ENCODE results near the gene RPL36.
"Not testable (repeated sequence)": the region's sequence is repeated elsewhere in the genome, so short reads cannot be mapped to it uniquely, and the experiment has no call there.

RPL36 gene

DNA sequence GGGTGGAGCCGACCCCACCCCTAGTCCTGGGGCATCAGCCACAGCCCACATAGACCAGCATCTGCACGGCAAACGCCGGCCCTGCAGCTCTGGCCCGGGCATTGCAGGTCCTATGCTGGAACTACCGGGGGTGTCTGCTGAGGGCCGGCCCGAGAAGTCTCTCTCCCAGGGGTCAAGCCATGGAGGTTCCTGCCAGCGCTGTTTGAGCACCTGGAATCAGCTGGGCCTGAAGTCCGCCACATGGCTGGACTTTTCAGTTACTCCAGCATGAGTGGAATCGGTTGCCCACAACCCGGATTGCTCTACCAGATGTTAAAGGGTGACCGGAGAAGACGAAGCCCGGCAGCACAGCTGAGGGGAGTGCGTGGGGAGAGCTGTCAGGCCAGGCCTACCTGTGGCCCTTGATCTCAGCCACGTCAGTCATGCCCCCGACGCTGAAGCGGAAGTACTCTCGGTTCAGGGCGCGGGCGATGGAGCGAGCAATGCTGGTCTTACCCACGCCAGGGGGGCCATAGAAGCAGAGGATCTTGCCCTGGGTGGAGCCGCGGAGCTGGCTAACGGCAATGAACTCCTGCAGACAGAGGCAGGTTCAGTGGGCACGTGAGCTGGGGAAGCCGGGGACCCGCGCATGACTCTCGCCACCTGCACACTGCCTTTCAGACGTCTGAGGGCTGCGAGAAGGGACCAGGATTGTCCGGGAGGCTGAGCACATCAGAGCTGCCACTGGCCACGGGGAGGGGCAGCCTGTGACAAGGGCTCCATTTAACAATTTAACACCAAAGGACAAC lies 8.7 kb downstream of the RPL36 start:
- H3K4me3 Mint-ChIP-seq: no peak overlapping the region
- peaks cover 94% of the 10 kb centered on the region for H3K36me3 Mint-ChIP-seq (ENCODE audit: low read depth)
- no peak overlapping the region for H3K27ac Mint-ChIP-seq
- no peaks in the 10 kb centered on the region for H3K9me3 Mint-ChIP-seq
- peaks cover 21% of the 10 kb centered on the region for H3K4me1 Mint-ChIP-seq (ENCODE audit: low read depth)
- intact Hi-C loops (cut with micrococcal nuclease): no loop called here
- H3K27me3 Mint-ChIP-seq: no peaks in the 10 kb centered on the region

DNA sequence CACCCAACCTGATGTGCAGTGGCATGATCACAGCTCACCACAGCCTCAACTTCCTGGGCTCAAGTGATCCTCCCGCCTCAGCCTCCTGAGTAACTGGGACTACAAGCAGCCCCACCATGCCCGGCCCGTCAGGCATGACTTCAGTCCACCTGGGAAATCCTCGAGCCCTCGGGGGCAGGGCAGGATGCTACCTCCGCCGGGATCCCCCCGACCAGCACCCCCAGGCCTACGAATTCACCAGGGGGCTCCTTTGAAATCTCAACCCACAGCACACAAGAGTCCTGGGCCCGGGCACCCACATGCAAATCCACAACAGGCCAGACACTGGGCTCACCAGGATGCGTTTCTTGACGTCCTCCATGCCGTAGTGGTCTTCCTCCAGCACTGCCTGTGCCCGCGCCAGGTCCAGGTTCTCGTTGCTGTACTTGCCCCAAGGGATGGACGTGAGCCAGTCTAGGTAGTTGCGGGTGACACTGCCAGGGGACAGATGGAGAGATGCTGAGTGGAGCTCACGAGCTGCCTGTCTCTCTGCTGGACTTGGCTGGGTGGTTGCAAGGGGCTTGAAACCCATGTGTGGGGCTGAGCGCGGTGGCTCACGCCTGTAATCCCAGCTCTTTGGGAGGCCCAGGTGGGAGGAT lies 10.5 kb downstream of the RPL36 start:
- Mint-ChIP-seq H3K27ac (no peak overlapping the region), H3K27me3 (no peaks in the 10 kb centered on the region), H3K4me1 (ENCODE audit: low read depth) (peaks cover 11% of the 10 kb centered on the region), H3K36me3 (ENCODE audit: low read depth) (peaks cover 92% of the 10 kb centered on the region), H3K4me3 (no peak overlapping the region), H3K9me3 (no peaks in the 10 kb centered on the region)
- intact Hi-C loops (cut with micrococcal nuclease): no loop called here

DNA sequence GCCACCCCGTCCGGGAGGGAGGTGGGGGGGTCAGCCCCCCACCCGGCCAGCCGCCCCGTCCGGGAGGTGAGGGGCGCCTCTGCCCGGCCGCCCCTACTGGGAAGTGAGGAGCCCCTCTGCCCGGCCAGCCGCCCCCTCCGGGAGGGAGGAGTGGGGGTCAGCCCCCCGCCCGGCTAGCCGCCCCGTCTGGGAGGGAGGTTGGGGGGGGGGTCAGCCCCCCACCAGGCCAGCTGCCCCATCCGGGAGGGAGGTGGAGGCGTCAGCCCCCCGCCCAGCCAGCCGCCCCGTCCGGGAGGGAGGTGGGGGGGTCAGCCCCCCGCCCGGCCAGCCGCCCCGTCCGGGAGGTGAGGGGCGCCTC lies 11.9 kb downstream of the RPL36 start:
- H3K9me3 Mint-ChIP-seq; H3K27me3 Mint-ChIP-seq; H3K4me3 Mint-ChIP-seq; H3K4me1 Mint-ChIP-seq (ENCODE audit: low read depth); intact Hi-C loops (cut with micrococcal nuclease); H3K27ac Mint-ChIP-seq: not testable (repeated sequence)
- H3K36me3 Mint-ChIP-seq (ENCODE audit: low read depth): peaks cover 92% of the 10 kb centered on the region

DNA sequence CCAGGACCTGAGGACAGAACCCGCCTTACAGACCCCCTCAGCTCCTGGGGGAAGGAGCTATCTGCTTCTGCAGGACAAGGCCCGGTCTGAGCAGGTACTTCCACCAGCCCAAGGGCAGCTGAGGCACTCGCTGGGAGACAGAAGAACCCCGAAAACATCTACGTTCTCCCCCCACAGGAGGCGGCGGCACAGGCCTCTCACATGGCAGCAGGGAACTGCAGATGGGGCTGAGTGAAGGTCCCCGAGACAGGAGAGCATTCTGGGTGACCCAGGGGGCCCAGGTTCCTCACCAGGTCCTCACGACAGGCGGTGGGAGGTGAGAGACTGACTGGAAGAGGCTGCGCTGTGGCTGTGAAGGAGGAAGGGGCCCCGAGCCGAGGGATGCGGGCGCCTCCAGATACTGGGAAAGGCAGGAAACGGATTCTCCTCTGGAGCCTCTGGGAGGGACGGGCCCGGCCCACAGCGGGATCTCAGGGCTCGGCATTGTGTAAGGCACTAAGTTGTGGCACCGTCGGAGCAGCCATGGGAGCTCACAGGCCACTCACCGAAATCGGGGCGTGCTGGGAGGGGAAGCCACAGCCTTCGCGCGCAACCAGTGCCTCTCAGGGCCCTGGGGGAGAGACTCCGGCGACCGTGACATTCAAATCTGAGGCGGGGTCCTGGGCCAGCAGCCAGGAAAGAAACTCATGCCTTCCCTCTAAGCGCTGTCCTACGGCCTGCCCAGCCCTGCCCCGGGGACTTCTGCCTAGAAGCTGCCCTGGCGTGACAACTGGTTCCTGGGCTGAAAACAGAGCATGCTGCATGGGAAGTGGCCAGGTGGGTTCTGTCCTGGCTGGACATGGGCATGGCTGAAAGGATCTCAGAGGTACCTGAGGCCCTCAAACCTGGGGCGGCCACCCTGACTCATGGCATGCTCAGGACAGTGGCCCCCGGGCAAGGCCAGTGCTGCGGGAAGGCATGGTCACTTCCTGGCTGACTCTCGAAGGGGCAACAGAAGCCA lies 14.0 kb downstream of the RPL36 start:
- Mint-ChIP-seq H3K4me1 (ENCODE audit: low read depth) (no peaks in the 10 kb centered on the region), H3K27ac (no peak overlapping the region), H3K36me3 (ENCODE audit: low read depth) (peaks cover 92% of the 10 kb centered on the region), H3K4me3 (no peak overlapping the region), H3K27me3 (no peaks in the 10 kb centered on the region), H3K9me3 (no peaks in the 10 kb centered on the region)
- intact Hi-C loops (cut with micrococcal nuclease): no loop called here

DNA sequence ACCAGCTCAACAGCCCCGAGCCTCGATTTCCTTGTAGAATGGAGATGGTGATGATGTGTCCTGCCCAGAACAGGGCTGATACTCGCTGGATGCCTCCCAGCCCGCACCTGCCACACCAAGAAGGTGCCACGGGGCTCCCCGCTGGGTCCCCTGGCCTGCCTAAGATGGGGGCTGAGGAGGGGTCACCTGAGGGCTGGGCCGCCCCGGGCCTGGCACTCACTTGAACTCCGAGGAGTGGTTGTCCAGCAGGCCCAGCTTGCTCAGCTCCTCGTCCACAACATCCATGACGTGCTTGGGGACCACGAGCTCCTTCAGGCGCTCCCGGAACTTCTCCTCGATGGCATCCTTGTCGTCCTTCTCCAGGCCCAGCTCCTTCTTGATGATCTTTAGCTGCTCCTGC lies 15.5 kb downstream of the RPL36 start:
- H3K4me1 Mint-ChIP-seq (ENCODE audit: low read depth): no peaks in the 10 kb centered on the region
- H3K27ac Mint-ChIP-seq: no peak overlapping the region
- peaks cover 92% of the 10 kb centered on the region for H3K36me3 Mint-ChIP-seq (ENCODE audit: low read depth)

DNA sequence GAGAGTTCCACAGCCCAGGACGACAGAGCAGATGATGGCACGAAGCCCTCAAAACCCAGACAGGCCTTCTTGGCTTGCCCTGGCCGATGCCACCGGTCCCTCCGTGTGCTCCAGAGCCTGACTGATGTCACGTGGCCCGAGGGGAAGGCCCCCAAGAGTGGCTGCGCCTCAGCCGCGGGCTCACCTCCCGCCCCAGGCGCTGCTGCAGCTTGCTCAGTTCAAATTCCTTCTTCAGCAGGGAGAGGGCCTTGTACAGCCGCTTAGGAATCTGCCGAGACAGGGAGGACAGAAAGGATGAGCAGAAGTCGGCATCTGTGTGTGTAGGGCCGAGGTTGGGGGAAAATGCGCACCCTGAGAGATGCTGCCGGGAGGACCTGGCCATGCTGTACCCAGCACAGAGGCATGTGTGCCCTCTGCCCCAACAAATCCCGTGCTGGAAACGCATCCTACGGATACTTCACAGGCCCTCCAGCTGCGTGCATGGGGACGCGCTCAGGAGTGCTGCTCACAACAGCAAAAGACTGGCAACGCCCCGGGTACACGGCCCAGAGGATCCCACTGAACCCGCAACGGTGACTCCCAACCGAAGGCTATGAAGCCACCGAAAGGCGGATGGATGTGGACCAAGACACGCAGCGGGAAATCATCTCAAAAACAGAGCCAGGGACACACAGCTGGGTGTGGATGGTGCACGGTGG lies 16.9 kb downstream of the RPL36 start:
- intact Hi-C loops (cut with micrococcal nuclease): no loop called here
- Mint-ChIP-seq H3K36me3 (ENCODE audit: low read depth) (peaks cover 92% of the 10 kb centered on the region), H3K27ac (no peak overlapping the region), H3K4me3 (no peak overlapping the region), H3K9me3 (no peaks in the 10 kb centered on the region), H3K27me3 (no peaks in the 10 kb centered on the region), H3K4me1 (ENCODE audit: low read depth) (no peaks in the 10 kb centered on the region)

More for the DNA sequence above, 15.5 kb downstream of the RPL36 start:
- no peak overlapping the region for H3K4me3 Mint-ChIP-seq
- H3K27me3 Mint-ChIP-seq: no peaks in the 10 kb centered on the region
- intact Hi-C loops (cut with micrococcal nuclease): no loop called here
- no peaks in the 10 kb centered on the region for H3K9me3 Mint-ChIP-seq

DNA sequence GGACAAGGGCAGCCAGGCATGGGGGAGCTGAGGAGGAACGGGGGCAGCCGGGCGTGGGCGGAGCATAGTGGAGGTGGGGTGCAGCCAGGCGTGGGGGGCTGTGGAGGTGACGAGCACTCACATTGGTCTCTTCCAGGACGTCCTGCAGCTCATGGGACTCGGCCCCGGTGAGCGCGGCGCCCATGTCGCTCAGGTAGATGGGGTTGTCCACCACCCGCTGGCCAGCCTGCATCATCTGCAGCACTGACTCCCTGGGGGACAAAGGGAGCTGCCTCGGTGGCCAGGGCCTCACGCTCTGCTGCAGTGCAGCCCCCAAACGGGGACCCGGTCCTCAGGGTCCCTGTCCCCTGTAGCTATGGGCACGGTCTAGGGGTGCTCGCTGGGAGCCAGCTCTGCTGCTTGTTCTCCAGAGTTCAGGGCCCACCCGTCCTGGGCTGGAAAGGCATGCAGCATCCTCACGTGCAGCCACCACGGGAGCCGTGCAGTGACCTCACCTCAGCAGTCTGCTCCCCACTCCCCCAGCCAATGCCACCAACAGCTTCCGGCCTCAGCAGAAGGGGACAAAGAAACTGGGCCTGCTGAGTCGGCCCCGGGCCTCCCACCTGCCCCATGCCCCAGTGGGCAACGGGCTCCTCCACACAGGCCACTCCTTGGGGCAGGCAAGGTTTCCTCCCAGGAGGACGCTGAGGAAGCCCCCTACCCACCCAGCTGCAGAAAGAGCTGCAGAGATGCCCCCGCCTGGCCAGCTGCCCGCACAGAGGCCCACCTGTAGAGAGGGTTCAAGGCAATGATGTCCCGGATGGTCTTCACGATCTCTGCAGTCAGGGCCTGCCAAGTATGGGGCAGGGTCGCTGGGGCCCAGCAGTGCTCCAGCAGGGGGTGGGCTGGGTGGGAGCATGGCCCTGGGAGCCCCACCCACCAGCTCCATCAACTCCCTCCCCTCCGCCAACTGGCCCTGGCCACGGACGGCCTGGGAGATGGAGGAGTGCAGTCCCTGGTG lies 17.8 kb downstream of the RPL36 start:
- H3K9me3 Mint-ChIP-seq: no peaks in the 10 kb centered on the region
- H3K36me3 Mint-ChIP-seq (ENCODE audit: low read depth): peaks cover 98% of the 10 kb centered on the region

DNA sequence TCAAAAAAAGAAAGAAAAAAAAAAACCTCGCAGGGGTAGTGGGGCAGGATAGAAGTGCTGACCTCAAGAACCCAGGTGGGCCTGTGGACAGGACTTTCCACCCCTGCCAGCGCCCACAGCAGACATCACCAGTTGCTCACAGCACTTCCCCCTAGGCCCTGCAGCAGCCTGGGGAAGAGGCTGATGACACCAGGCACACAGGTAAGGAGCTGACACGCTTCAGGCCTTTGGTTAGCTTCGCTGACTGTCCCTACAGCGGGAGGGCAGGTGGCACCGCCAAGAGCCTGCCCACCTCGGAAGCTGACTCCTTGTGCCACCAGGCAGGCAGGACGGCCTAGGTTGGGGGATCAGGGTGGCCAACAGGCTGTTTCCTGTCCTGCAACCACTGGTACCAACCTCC lies 20.9 kb downstream of the RPL36 start:
- no peak overlapping the region for H3K27ac Mint-ChIP-seq
- no peaks in the 10 kb centered on the region for H3K9me3 Mint-ChIP-seq
- H3K4me3 Mint-ChIP-seq: no peak overlapping the region
- intact Hi-C loops (cut with micrococcal nuclease): no loop called here
- H3K36me3 Mint-ChIP-seq (ENCODE audit: low read depth): peaks cover 89% of the 10 kb centered on the region
- H3K4me1 Mint-ChIP-seq (ENCODE audit: low read depth): no peaks in the 10 kb centered on the region
- no peaks in the 10 kb centered on the region for H3K27me3 Mint-ChIP-seq

More for the DNA sequence above, 17.8 kb downstream of the RPL36 start:
- Mint-ChIP-seq H3K27ac (no peak overlapping the region), H3K27me3 (no peaks in the 10 kb centered on the region), H3K4me1 (ENCODE audit: low read depth) (no peaks in the 10 kb centered on the region), H3K4me3 (no peak overlapping the region)
- intact Hi-C loops (cut with micrococcal nuclease): no loop called here

DNA sequence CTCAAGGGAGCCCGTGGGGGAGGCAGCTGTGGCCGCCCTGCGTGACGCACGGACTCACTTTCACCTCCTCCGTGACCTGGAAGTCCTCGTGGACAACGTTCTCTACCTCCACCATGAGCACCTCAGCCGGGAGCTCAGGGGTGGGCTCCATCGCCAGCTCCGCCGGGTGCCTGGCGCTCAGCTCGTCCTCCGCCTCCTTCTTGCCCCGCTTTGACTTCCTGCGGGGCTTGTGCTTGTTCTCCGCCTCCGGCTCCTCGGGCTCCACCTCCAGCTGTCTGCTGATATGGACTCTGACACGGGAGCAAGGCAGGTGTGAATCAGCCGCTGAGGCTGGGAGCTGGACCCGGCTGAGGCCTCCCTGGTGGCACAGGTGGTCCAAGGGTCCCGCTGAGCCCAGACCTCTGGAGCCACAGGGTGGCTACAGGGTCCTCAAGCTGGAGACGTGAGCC lies 21.6 kb downstream of the RPL36 start:
- H3K27me3 Mint-ChIP-seq: no peaks in the 10 kb centered on the region
- peaks cover 82% of the 10 kb centered on the region for H3K36me3 Mint-ChIP-seq (ENCODE audit: low read depth)
- intact Hi-C loops (cut with micrococcal nuclease): no loop called here
- H3K9me3 Mint-ChIP-seq: no peaks in the 10 kb centered on the region
- H3K27ac Mint-ChIP-seq: no peak overlapping the region
- no peak overlapping the region for H3K4me3 Mint-ChIP-seq
- no peaks in the 10 kb centered on the region for H3K4me1 Mint-ChIP-seq (ENCODE audit: low read depth)

DNA sequence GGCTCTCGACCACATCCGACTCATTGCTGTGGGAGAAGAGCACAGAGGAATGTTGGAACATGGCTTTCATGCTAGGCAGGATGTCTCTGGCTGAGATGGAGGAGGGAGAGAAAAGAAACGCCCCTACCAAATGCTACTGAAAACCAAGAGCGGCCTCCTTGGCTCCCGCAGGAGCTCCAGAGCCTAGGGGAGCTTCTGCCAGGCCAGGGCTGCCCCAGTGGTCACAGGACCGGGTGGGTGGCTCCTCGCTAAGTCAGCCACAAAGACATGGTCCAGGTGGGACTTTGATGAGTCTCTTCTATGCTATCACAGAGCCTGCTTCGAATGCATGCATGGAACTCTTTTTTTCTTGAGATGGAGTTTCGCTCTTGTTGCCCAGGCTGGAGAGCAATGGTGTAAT lies 23.1 kb downstream of the RPL36 start:
- H3K27ac Mint-ChIP-seq: no peak overlapping the region
- H3K36me3 Mint-ChIP-seq (ENCODE audit: low read depth): peaks cover 80% of the 10 kb centered on the region
- H3K4me1 Mint-ChIP-seq (ENCODE audit: low read depth): peaks cover 14% of the 10 kb centered on the region
- intact Hi-C loops (cut with micrococcal nuclease): no loop called here
- no peaks in the 10 kb centered on the region for H3K9me3 Mint-ChIP-seq
- no peaks in the 10 kb centered on the region for H3K27me3 Mint-ChIP-seq
- H3K4me3 Mint-ChIP-seq: no peak overlapping the region

DNA sequence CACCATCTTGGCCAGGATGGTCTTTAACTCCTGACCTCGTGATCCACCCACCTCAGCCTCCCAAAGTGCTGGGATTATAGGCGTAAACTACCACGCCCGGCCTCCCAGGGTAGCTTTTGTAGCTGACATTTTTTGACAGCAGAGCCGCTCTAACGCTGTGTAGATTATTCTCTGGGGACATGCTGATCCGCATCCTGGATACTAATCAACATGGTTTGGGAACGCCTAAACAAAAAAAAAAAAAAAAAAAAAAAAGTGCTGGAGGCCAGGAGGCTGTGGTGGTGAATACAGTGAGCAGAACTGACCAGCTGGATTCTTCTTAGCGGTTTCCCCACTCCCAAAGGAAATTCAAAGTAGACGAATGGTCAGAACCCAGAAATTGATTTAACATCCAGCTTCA lies 24.7 kb downstream of the RPL36 start:
- intact Hi-C loops (cut with micrococcal nuclease): no loop called here
- no peak overlapping the region for H3K4me3 Mint-ChIP-seq
- no peak overlapping the region for H3K27ac Mint-ChIP-seq
- peaks cover 64% of the 10 kb centered on the region for H3K36me3 Mint-ChIP-seq (ENCODE audit: low read depth)
- no peaks in the 10 kb centered on the region for H3K27me3 Mint-ChIP-seq
- H3K4me1 Mint-ChIP-seq (ENCODE audit: low read depth): peaks cover 25% of the 10 kb centered on the region
- H3K9me3 Mint-ChIP-seq: no peaks in the 10 kb centered on the region

DNA sequence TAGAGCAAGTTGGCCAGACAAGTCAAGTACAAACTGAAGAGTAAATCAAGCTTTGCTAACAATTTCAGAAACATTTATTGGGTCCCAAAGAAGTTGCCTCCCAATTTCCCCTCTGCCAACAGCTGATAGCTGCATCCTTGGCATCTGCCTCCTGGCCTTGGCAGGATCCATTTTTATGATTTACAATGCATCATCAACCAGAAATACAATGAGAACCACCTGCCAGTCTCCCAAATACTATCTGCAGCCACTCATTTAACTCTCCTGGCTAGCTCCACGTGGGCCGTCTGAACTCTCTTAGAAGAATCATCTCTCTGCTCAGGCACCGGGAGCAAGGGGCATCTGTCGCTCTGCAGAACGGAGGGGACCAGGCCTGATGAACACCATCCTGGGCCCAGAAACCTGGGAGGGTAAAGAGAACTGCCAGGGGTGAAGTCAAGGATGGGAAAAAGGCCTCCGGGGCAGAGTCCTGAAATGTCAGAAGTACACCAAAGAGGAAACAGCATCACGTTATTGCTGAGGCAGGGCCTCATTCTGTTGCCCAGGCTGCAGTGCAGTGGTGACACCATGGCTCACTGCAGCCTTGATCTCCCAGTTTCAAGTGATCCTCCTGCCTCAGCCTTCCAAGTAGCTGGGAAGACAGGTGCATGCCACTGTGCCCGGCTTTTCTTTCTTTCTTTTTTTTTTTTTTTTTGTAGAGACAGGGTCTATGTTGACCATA lies 27.3 kb downstream of the RPL36 start:
- H3K4me3 Mint-ChIP-seq: no peak overlapping the region

More for the DNA sequence above, 27.3 kb downstream of the RPL36 start:
- H3K27ac Mint-ChIP-seq: peak overlapping the region; percentile 93
- peaks cover 39% of the 10 kb centered on the region for H3K36me3 Mint-ChIP-seq (ENCODE audit: low read depth)
- intact Hi-C loops (cut with micrococcal nuclease): no loop called here
- H3K27me3 Mint-ChIP-seq: no peaks in the 10 kb centered on the region
- no peaks in the 10 kb centered on the region for H3K9me3 Mint-ChIP-seq
- peaks cover 29% of the 10 kb centered on the region for H3K4me1 Mint-ChIP-seq (ENCODE audit: low read depth)

Data from dendritic cell treated with granulocyte-macrophage colony-stimulating factor and Interleukin-4, amounts not matched to agents 40 ng/mL and 50 ng/mL, for 4 days (primary cell).